Measurements from ENCODE around the gene C9orf152. TPM values are rescaled to one million over a fixed set of nuclear protein-coding genes. Genes with fewer than 3 reads are reported as not detected.

Gene C9orf152
- 0.17 to 0.33 TPM (median 0.19 TPM) in 5 replicates for total RNA-seq (2022; extraction: Qiagen RNA extraction)

GRCh38 chr9:110208031-110208430 lies at the start of gene C9orf152:
Gene C9orf152 (minus strand): TSS chr9:110208159. CDS start chr9:110207579, 580 bp downstream.

GRCh38 chr9:110256380-110257096 lies 48.6 kb upstream of the C9orf152 start, which contains the start of gene TXN:
Gene TXN (minus strand): TSS chr9:110256507. CDS start chr9:110256435, 72 bp downstream.

Other genes starting within 250 kb of the C9orf152 start
- gene TXN, start 48.3 kb upstream of the C9orf152 start, total RNA-seq (2022; extraction: Qiagen RNA extraction), result 1,184 to 1,350 TPM (median 1,231 TPM) in 5 replicates
- gene TXNDC8, start 129.7 kb upstream of the C9orf152 start, total RNA-seq (2022; extraction: Qiagen RNA extraction), result not detected in 5 replicates